ENCODE measurements around the gene BICRA. TPM values are rescaled to one million over a fixed set of nuclear protein-coding genes. Genes with fewer than 3 reads are reported as not detected.

The BICRA gene
- total and polyA plus RNA-seq, 2 of the 8 experiments (the other 6 are each of a cell fraction or from before 2014, with no cell fraction given) = 1.5 to 29.2 TPM

DNA sequence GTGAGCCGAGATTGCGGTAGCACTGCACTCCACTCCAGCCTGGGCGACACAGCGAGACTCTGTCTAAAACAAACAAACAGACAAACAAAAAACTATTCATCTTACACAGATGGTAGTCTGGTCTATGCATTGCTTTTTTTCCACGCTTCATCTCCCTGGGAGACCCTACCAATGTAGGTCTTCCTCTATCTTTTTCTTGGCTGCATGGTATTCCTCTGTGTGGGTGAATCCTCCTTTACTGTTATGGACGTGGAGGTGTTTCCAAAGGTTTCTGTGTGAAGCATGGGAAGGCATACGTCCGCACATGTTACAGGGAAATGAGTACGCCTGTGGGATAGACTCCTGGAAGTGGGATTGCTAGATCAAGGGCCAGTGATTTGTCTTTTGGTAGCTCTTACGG is 5.6 kb downstream of the BICRA start:
- Histone ChIP-seq H3K18ac (ENCODE audit: extremely low read depth, low read length) (peak overlapping the region; percentile 60; the same call in 1 of the 2 replicates), H3K23me2 (ENCODE audit: low read depth, low read length) (peaks cover 3% of the 10 kb centered on the region; the same call in 1 of the 2 replicates), H4K8ac (ENCODE audit: extremely low read depth, insufficient read depth, low read length) (no peak overlapping the region), H3K79me2 (ENCODE audit: control insufficient read depth in 1 of 2, insufficient read depth in 2 of 2, low read length in 2 of 2) (peaks cover 41 to 91% of the 10 kb centered on the region in 2 experiments), H3K14ac (ENCODE audit: insufficient read length) (no peak overlapping the region), H3K23ac (ENCODE audit: insufficient read length) (no peak overlapping the region), H3K79me1 (ENCODE audit: low read depth, low read length) (peaks cover 28% of the 10 kb centered on the region), H3K27me3 (replicated peaks in 1 of 4; ENCODE audit: control insufficient read depth in 3 of 4, extremely low read depth in 1 of 4, insufficient read depth in 3 of 4, low read length in 3 of 4) (no peaks in the 10 kb centered on the region), H2BK120ac (replicated peaks; ENCODE audit: low read depth, low read length) (no peak overlapping the region), H2BK5ac (ENCODE audit: low read depth, low read length) (peak overlapping the region; percentile 81), H4K20me1 (replicated peaks in 1 of 2; ENCODE audit: control insufficient read depth in 1 of 2, insufficient read depth in 2 of 2, low read length in 2 of 2) (peaks cover 8 to 22% of the 10 kb centered on the region in 2 experiments), H3K4ac (replicated peaks; ENCODE audit: insufficient read length, low read depth, low read length) (peak overlapping the region; percentile 64), H3K56ac (replicated peaks; ENCODE audit: insufficient read length, low read depth, low read length) (no peak overlapping the region), H3K27ac (ENCODE audit: low read depth, low read length) (peak overlapping the region; percentile 32; the same call in 1 of the 2 replicates), H2BK15ac (ENCODE audit: low read length) (peak overlapping the region; percentile 81; the same call in 1 of the 2 replicates), H2AFZ (ENCODE audit: low read length) (no peak overlapping the region), H3K9me3 (ENCODE audit: insufficient read depth in 2 of 2, low read depth in 1 of 2, low read length in 1 of 2) (no peaks in the 10 kb centered on the region), H2BK20ac (ENCODE audit: low read length) (peak overlapping the region; percentile 97), H2AK5ac (ENCODE audit: low read depth, low read length) (peak overlapping the region; percentile 99; the same call in 1 of the 2 replicates), H3K4me1 (replicated peaks in 1 of 4; ENCODE audit: control insufficient read depth in 3 of 4, insufficient read depth in 4 of 4, low read length in 3 of 4) (peaks cover 21 to 54% (median 36%) of the 10 kb centered on the region in 4 experiments), H3K36me3 (ENCODE audit: control insufficient read depth in 2 of 4, insufficient read depth in 4 of 4, low read length in 3 of 4) (no peaks in the 10 kb centered on the region; a peak in 1 of 8 replicates), H4K91ac (replicated peaks; ENCODE audit: insufficient read length, low read length) (no peak overlapping the region), H3K4me3 (ENCODE audit: extremely low read depth in 1 of 4, insufficient read depth in 2 of 4, low read depth in 3 of 4, low read length in 4 of 4) (no peak overlapping the region), H2BK12ac (ENCODE audit: low read depth, low read length) (peak overlapping the region; percentile 92), H3K4me2 (ENCODE audit: insufficient read depth in 1 of 2, low read depth in 2 of 2, low read length in 2 of 2) (no peak overlapping the region; a peak in 1 of 4 replicates), H3K9ac (replicated peaks in 1 of 4; ENCODE audit: extremely low read depth in 1 of 4, low read depth in 3 of 4, low read length in 3 of 4) (no peak overlapping the region), H4K5ac (ENCODE audit: insufficient read length, low read depth, low read length) (no peak overlapping the region)
- FAIRE-seq = no peak
- ChIA-PET POLR2A (ENCODE audit: partially characterized antibody) (interaction anchor here (5.8 to 6.1 kb wide), 2 partner anchors 9 to 15 kb away, joined by 57 to 59 read pairs; no protein-coding TSS in a partner anchor), CTCF (ENCODE audit: partially characterized antibody) (no interaction called here)
- TF ChIP-seq GTF2F1 (IDR thresholded peaks at IDR 0.05; ENCODE audit: borderline replicate concordance, low read depth, low read length) = no peak
- 0 out of 2 replicates have a peak, but pooled peaks have one; percentile 12 for TF ChIP-seq KDM1A (IDR thresholded peaks at IDR 0.05; ENCODE audit: borderline replicate concordance, low read length)
- WGBS, 2 experiments (ENCODE audit: extremely low coverage in 1 of 2, insufficient coverage in 1 of 2, insufficient read length in 1 of 2, insufficient replicate concordance in 2 of 2, low coverage in 1 of 2, low lambda C conversion rate in 2 of 2, missing lambda C conversion rate in 1 of 2) = 95% methylated on average over 10 of the region's 10 CpGs; no CpG with 5 or more reads in 1 of the 2 experiments
- DNase-seq (ENCODE audit: low read depth in 1 of 2, low spot score in 2 of 2) = no peak

Data from H1 (cell line).